ENCODE data around the gene AGT. TPM values are rescaled to one million over a fixed set of nuclear protein-coding genes. Genes with fewer than 3 reads are reported as not detected.
"Not testable (repeated sequence)": the region's sequence is repeated elsewhere in the genome, so short reads cannot be mapped to it uniquely, and the experiment has no call there.

AGT gene
- total and polyA plus RNA-seq, 3 donors from 2014 or later = 3.3 to 10.7 (median 4.6) TPM

DNA sequence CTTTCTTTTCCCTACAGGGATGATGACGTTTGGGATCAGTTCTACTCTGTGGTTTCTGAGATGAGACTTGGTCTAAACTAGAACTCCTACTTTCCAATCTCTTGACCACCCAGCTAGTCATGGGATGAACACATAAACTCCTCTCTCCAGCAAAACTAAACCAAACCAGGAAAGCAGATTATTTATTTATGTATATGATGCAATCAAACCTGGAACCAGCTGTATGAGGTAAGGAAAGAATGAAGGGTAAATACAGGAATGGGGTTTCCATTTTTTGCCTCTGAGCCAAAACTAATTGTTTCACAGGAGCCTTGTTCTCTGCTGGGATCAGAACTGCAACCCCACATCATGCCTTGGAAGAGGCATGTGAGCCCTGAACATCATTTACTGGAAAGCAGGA is 3.3 kb upstream of the AGT start:
- H3K27me3 ChIP-seq = no peaks in the 10 kb centered on the region
- no peak for DNase-seq
- intact Hi-C loops (cut with DNase I; ENCODE audit: low total_unique reads) = no loop called here
- TF ChIP-seq, protein P1, sequence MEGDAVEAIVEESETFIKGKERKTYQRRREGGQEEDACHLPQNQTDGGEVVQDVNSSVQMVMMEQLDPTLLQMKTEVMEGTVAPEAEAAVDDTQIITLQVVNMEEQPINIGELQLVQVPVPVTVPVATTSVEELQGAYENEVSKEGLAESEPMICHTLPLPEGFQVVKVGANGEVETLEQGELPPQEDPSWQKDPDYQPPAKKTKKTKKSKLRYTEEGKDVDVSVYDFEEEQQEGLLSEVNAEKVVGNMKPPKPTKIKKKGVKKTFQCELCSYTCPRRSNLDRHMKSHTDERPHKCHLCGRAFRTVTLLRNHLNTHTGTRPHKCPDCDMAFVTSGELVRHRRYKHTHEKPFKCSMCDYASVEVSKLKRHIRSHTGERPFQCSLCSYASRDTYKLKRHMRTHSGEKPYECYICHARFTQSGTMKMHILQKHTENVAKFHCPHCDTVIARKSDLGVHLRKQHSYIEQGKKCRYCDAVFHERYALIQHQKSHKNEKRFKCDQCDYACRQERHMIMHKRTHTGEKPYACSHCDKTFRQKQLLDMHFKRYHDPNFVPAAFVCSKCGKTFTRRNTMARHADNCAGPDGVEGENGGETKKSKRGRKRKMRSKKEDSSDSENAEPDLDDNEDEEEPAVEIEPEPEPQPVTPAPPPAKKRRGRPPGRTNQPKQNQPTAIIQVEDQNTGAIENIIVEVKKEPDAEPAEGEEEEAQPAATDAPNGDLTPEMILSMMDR (IDR thresholded peaks at IDR 0.05) = no peak
- no peak for TF ChIP-seq POLR2A (IDR thresholded peaks at IDR 0.05)
- no peaks in the 10 kb centered on the region for H3K9me3 ChIP-seq
- H3K27ac ChIP-seq = no peak overlapping the region
- WGBS, 2 donors = 62 to 71% methylated on average over 1 of the region's 1 CpG
- peaks cover 8% of the 10 kb centered on the region for H3K4me1 ChIP-seq
- no peak overlapping the region for H3K4me3 ChIP-seq
- H3K36me3 ChIP-seq (ENCODE audit: low read depth, missing control alignments) = no peaks in the 10 kb centered on the region

DNA sequence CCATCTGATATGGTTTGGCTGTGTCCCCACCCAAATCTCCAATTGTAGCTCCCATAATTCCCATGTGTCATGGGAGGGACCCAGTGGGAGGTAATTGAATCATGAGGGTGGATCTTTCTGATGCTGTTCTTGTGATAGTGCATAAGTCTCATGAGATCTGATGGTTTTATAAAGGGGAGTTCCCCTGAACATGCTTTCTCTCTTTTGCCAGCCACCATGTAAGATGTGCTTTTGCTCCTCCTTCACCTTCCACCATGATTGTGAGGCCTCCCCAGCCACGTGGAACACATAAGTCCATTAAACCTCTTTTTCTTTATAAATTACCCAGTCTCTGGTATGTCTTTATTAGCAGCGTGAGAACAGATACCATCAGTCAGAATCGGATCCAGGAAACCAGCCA is 2.5 kb upstream of the AGT start:
- H3K9me3 ChIP-seq; H3K4me3 ChIP-seq; H3K4me1 ChIP-seq; H3K27me3 ChIP-seq; H3K27ac ChIP-seq; intact Hi-C loops (cut with DNase I; ENCODE audit: low total_unique reads); H3K36me3 ChIP-seq (ENCODE audit: low read depth, missing control alignments); DNase-seq: not testable (repeated sequence)
- 64% methylated on average over 3 of the region's 3 CpGs for WGBS, 2 donors

DNA sequence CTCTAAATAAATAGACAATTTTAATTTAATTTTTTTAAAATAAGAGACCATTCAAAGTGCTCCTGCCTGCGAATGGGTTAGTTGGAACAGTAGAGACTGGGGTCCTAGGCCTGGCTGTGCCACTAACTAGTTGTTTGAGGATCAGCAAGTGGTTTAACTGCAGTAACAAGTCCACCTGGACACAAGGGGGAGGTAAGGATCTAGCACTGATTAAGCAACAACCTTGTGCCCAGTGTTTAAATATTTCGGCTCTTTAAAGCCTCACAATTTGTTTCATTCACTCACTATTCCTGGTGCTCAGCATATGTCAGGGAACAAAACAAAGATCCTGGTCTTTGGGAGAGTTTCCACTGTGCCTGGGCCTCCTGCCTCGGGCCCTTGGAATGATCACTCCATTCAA is 1.6 kb upstream of the AGT start:
- intact Hi-C loops (cut with DNase I; ENCODE audit: low total_unique reads) = no loop called here

DNA sequence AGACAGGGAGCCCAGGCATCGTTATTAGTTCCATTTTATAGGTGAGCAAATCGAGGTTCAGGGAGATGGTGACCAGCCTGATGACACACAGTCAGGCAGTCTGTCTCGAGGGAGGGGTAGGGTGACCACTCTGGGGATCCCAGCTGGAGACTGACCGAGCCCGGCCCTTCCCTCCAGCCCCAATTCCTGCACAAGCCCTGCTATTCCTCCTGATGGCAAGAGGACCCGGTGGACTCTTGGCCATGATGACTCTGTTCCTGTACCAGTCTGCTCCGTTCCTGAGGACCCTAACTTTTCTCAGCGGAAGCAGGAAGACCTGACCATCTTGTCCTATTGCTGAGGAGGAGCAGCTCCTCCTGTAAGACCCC is 391 bp downstream of the AGT start:
- H3K36me3 ChIP-seq (ENCODE audit: low read depth, missing control alignments) = no peaks in the 10 kb centered on the region
- peaks cover 8% of the 10 kb centered on the region for H3K4me1 ChIP-seq
- DNase-seq = no peak
- H3K27ac ChIP-seq = peak overlapping the region in 1 of 2 donors; percentile 10
- no peak overlapping the region for H3K4me3 ChIP-seq
- TF ChIP-seq, protein P1 (IDR thresholded peaks at IDR 0.05) = no peak
- TF ChIP-seq POLR2A (IDR thresholded peaks at IDR 0.05) = no peak
- H3K27me3 ChIP-seq = no peaks in the 10 kb centered on the region
- H3K9me3 ChIP-seq = no peaks in the 10 kb centered on the region
- WGBS, 2 donors = 79 to 81% methylated on average over 5 to 8 of the region's 8 CpGs
- intact Hi-C loops (cut with DNase I; ENCODE audit: low total_unique reads) = no loop called here

More for the DNA sequence above, 1.6 kb upstream of the AGT start:
- Histone ChIP-seq H3K9me3 (no peaks in the 10 kb centered on the region), H3K36me3 (ENCODE audit: low read depth, missing control alignments) (no peaks in the 10 kb centered on the region), H3K27ac (no peak overlapping the region), H3K4me1 (peaks cover 8% of the 10 kb centered on the region), H3K27me3 (no peaks in the 10 kb centered on the region), H3K4me3 (no peak overlapping the region)
- 83 to 91% methylated on average over 3 of the region's 3 CpGs for WGBS, 2 donors
- DNase-seq = no peak
- TF ChIP-seq, protein P1 (IDR thresholded peaks at IDR 0.05) = no peak
- TF ChIP-seq POLR2A (IDR thresholded peaks at IDR 0.05) = no peak

DNA sequence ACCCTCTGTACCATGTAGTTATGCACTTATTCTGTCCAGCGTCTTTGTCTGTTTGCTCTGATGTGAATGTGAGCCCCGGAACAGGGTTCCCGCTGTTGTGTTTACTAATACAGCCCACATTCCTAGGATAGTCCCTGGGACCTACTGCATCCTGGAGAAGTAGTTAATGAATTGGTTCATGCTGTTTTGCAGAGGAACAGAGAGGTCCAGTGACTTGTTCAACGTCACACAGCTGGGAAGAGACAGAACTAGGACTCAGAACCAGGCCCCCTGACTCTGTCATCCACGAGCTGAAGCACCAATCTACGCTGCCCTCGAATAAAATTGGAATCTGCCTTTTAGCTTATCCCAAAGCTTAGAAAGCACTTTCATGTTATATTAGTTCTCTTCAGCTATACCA is 784 bp downstream of the AGT start:
- Histone ChIP-seq H3K36me3 (ENCODE audit: low read depth, missing control alignments) (no peaks in the 10 kb centered on the region), H3K27ac (no peak overlapping the region), H3K27me3 (no peaks in the 10 kb centered on the region), H3K9me3 (no peaks in the 10 kb centered on the region), H3K4me3 (no peak overlapping the region), H3K4me1 (peaks cover 8% of the 10 kb centered on the region)
- no peak for DNase-seq
- 86 to 91% methylated on average over 7 of the region's 7 CpGs for WGBS, 2 donors
- TF ChIP-seq, protein P1 (IDR thresholded peaks at IDR 0.05) = no peak
- no peak for TF ChIP-seq POLR2A (IDR thresholded peaks at IDR 0.05)
- intact Hi-C loops (cut with DNase I; ENCODE audit: low total_unique reads) = no loop called here

Data from testis (tissue), 3 donors.